HepG2 (cell line): ENCODE results near the gene IRX2. TPM values are rescaled to one million over a fixed set of nuclear protein-coding genes. Genes with fewer than 3 reads are reported as not detected.

Source experiments
- ATAC-seq: fragments of 200-7000 bp; cut with Tn5 transposase; 3 replicates; pipeline ENCODE4 v1.9.1; 2020; ENCODE audit warnings: mild to moderate bottlenecking, moderate library complexity
- BruUV-seq: library from RNA; stranded (reverse); fragments of 400-500 nt; replicated peaks from 2 replicates; lab custom pipeline; 2021; lab: Mats Ljungman, UMichigan
- CTCF ChIA-PET: fragments of 300-600 bp; formaldehyde crosslinking; extraction: SDS; loops from one replicate; lab custom pipeline; 2021; ENCODE audit warnings: low total read pairs, inconsistent platforms, low intra/inter-chr PET ratio; lab: Yijun Ruan, JAX
- POLR2A ChIA-PET: fragments of 350-600 bp; sonication (Branson Sonifier 250); formaldehyde crosslinking; loops from one replicate; lab custom pipeline; 2020; ENCODE audit warnings: antibody characterized with exemption, inconsistent platforms; lab: Yijun Ruan, JAX
- DNase-seq: peaks from one replicate; pipeline ENCODE4 v3.0.0-alpha.2; 2015; ENCODE audit warnings: low spot score
- FAIRE-seq: peaks from 3 replicates; lab custom pipeline; 2011; peaks lifted over from hg19 to GRCh38; lab: Jason Lieb, UNC
- H2AFZ ChIP-seq: one replicate; pipeline ENCODE4 v1.6.1; 2011; ENCODE audit warnings: low read length, inconsistent platforms
- H3K27ac ChIP-seq: fragments of 300-600 bp; 3 replicates; pipeline ENCODE4 v1.8.0; 2011; ENCODE audit warnings: mixed run types, mild to moderate bottlenecking, mixed read lengths, low read length, inconsistent platforms; ENCODE audit not compliant: insufficient read depth; ENCODE audit errors: extremely low read length
- H3K27me3 ChIP-seq, 2 experiments: fragments of 200-600 bp in 1 of 2; 2 replicates in 1 of 2; 3 replicates in 1 of 2; pipeline versions ENCODE4 v1.6.0 to v1.8.0; 2011; ENCODE audit warnings: low read length in 2 of 2, mild to moderate bottlenecking in 2 of 2, moderate library complexity in 2 of 2, inconsistent platforms in 1 of 2; ENCODE audit not compliant: insufficient read depth in 2 of 2, control insufficient read depth in 1 of 2
- H3K36me3 ChIP-seq, 2 experiments: fragments of 200-600 bp in 1 of 2; replicated peaks in 1 of 2; 2 replicates in 1 of 2; 3 replicates in 1 of 2; pipeline versions ENCODE4 v1.5.1 to v1.8.0; 2011; ENCODE audit warnings: low read length in 2 of 2, inconsistent platforms in 1 of 2; ENCODE audit not compliant: insufficient read depth in 2 of 2, control insufficient read depth in 1 of 2
- H3K4me1 ChIP-seq: 2 replicates; pipeline ENCODE4 v1.5.1; 2012; ENCODE audit warnings: low read length, inconsistent platforms; ENCODE audit not compliant: insufficient read depth
- H3K4me2 ChIP-seq: 2 replicates; pipeline ENCODE4 v1.6.0; 2011; ENCODE audit warnings: low read depth, low read length, inconsistent platforms
- H3K4me3 ChIP-seq, 3 experiments: fragments of 200-600 bp in 1 of 3; sonication (generic), shearing (Covaris generic) in 1 of 3; replicated peaks in 1 of 3; 2 replicates each; pipeline ENCODE4 v1.5.1; 2011 to 2016; ENCODE audit warnings: low read length in 3 of 3, inconsistent platforms in 2 of 3, low read depth in 2 of 3, mild to moderate bottlenecking in 2 of 3, control low read depth in 1 of 3, mixed read lengths in 1 of 3; ENCODE audit not compliant: insufficient read depth in 1 of 3
- H3K79me2 ChIP-seq: one replicate; pipeline ENCODE4 v1.6.1; 2011; ENCODE audit warnings: low read length, inconsistent platforms; ENCODE audit not compliant: insufficient read depth
- H3K9ac ChIP-seq: 2 replicates; pipeline ENCODE4 v1.6.0; 2011; ENCODE audit warnings: mild to moderate bottlenecking, low read depth, low read length, inconsistent platforms; ENCODE audit not compliant: insufficient read depth
- H3K9me3 ChIP-seq: 2 replicates; pipeline ENCODE4 v1.5.1; 2012; ENCODE audit warnings: mild to moderate bottlenecking, low read length
- H4K20me1 ChIP-seq: 2 replicates; pipeline ENCODE4 v1.6.0; 2011; ENCODE audit warnings: inconsistent platforms, mild to moderate bottlenecking, low read length, moderate library complexity; ENCODE audit not compliant: insufficient read depth
- CBFB ChIP-seq: sonication (generic); formaldehyde crosslinking; IDR thresholded peaks from 2 replicates; pipeline ENCODE4 v1.4.0; 2020; ENCODE audit warnings: missing genetic modification reagents
- HCFC1 ChIP-seq: fragments of 150-350 bp; IDR thresholded peaks from 2 replicates; pipeline ENCODE4 v1.6.1; 2014; ENCODE audit warnings: low read depth, low read length
- HMG20B ChIP-seq: conservative IDR thresholded peaks from 2 replicates; pipeline ENCODE4 v1.6.1; 2016; ENCODE audit warnings: missing genetic modification reagents, missing compliant biosample characterization
- IKZF1 ChIP-seq: fragments of 450-650 bp; IDR thresholded peaks from 2 replicates; pipeline ENCODE4 v1.7.1; 2016
- NR2F2 ChIP-seq: IDR thresholded peaks from 2 replicates; pipeline ENCODE4 v1.6.1; 2012; ENCODE audit warnings: low read depth, inconsistent platforms, borderline replicate concordance
- ZC3H4 ChIP-seq: sonication (generic); formaldehyde crosslinking; IDR thresholded peaks from 2 replicates; pipeline ENCODE4 v1.4.0; 2020; ENCODE audit warnings: missing genetic modification reagents, borderline replicate concordance
- ZFP1 ChIP-seq: IDR thresholded peaks from 2 replicates; pipeline ENCODE4 v1.6.1; 2016
- ZFX ChIP-seq: sonication (generic); formaldehyde crosslinking; IDR thresholded peaks from 2 replicates; pipeline ENCODE4 v1.4.0; 2020; ENCODE audit warnings: mild to moderate bottlenecking, low read depth, missing genetic modification reagents, moderate library complexity
- ZNF382 ChIP-seq: sonication (generic); formaldehyde crosslinking; IDR thresholded peaks from 2 replicates; pipeline ENCODE4 v1.5.0; 2020; ENCODE audit warnings: missing genetic modification reagents, mild to moderate bottlenecking, borderline replicate concordance
- ZNF644 ChIP-seq: IDR thresholded peaks from 2 replicates; pipeline ENCODE4 v1.6.1; 2016; ENCODE audit warnings: low read depth
- ZNF766 ChIP-seq: sonication (generic); formaldehyde crosslinking; IDR thresholded peaks from 2 replicates; pipeline ENCODE4 v1.5.0; 2020; ENCODE audit warnings: missing genetic modification reagents, borderline replicate concordance
- WGBS: methylation state at CpG from one replicate; pipeline ENCODE4 v1.1.6; 2017; ENCODE audit warnings: low lambda C conversion rate; 5-methylcytosine and 5-hydroxymethylcytosine counted together
- in situ Hi-C: cut with HindIII; loops from 2 replicates; pipeline ENCODE4 v1.10.0; 2017; ENCODE audit warnings: low pct_unique_long_range_greater_than_20kb; ENCODE audit not compliant: extremely low pct_ligation_motif_present
- intact Hi-C: fragments of 100-400 bp; cut with micrococcal nuclease; formaldehyde crosslinking; loops from one replicate; pipeline ENCODE4 v1.10.0; 2022; ENCODE audit not compliant: unreplicated experiment
- polyA plus RNA-seq, 8 experiments: library from polyadenylated mRNA; depleted of rRNA in 3 of 8; stranded (reverse) in 7 of 8; unstranded in 1 of 8; fragments of >200 nt; fragmentation: Illumina TruSeq in 4 of 8; extraction: Trizol in 4 of 8; gene quantifications; 2 replicates each; pipeline versions ENCODE4 v1.2.1 to v1.2.3, GENCODE V29; 2011 to 2016; ENCODE audit warnings: low read depth in 4 of 8, missing spikeins in 1 of 8, mixed read lengths in 1 of 8; ENCODE audit not compliant: insufficient read depth in 1 of 8
- total RNA-seq, 5 experiments: library from RNA; depleted of rRNA; stranded (reverse); fragments of >200 nt; fragmentation: Illumina TruSeq; extraction: Trizol; gene quantifications; 2 replicates each; pipeline ENCODE4 v1.2.3, GENCODE V29; 2016; ENCODE audit warnings: low read depth in 1 of 5
- TF ChIP-seq, protein P1 (sequence below): sonication (generic); formaldehyde crosslinking; IDR thresholded peaks from 2 replicates; pipeline ENCODE4 v1.5.1; 2020; ENCODE audit warnings: missing genetic modification reagents, mild to moderate bottlenecking, borderline replicate concordance
- TF ChIP-seq, protein P2 (sequence below): IDR thresholded peaks from 2 replicates; pipeline ENCODE4 v1.6.1; 2016; ENCODE audit warnings: missing compliant biosample characterization, missing genetic modification reagents, borderline replicate concordance
- TF ChIP-seq, protein P3 (sequence below): sonication (generic); formaldehyde crosslinking; IDR thresholded peaks from 2 replicates; pipeline ENCODE4 v1.8.0; 2022; ENCODE audit warnings: mild to moderate bottlenecking, missing genetic modification reagents; ENCODE audit not compliant: insufficient replicate concordance

IRX2 gene
- total and polyA plus RNA-seq, 2 of the 13 experiments (the other 11 are each of a cell fraction or from before 2014, with no cell fraction given): not detected

DNA sequence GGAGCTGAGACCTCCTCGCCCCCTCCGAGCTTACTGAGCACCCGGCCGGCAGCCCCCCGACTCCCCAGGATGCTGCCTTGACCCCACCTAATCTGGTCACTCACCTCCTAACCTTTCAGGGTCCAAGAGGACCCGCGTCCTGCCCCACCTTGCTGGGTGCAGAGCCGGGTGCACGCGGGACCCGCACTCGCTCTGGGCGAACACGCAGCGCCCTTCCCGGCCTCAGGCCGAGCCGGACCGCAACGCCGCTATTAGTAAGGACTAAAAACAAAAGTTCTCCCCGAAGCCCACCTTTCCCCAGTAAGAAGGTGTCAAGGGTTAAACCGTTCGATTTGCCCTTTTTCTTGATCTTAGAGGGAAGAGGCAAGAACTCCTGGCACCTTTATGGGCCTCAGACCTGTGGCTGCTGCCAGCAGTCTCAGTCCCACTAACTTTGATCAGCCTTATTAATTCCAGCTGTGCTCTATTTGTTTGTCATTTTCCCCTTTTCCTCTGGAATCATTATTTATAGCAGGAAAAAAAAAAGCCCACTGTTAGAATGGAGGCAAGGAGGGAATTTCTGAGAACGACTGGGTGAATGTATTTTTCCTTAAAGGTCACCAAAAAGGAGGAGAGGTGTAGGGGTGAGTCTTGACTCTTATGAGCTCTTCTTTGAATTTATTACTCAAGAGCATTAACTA is 10.5 kb downstream of the IRX2 start:
- no peaks in the 10 kb centered on the region for H3K4me1 ChIP-seq
- H3K4me3 ChIP-seq: no peak overlapping the region
- H4K20me1 ChIP-seq: no peaks in the 10 kb centered on the region
- H3K27me3 ChIP-seq: peaks cover 0 to 24% of the 10 kb centered on the region in 2 experiments; a peak in 3 of 5 replicates
- ChIA-PET CTCF (no interaction called here), POLR2A (no interaction called here)
- TF ChIP-seq IKZF1: no peak
- no peak for TF ChIP-seq NR2F2
- TF ChIP-seq HCFC1: no peak
- no peak for TF ChIP-seq HMG20B (CRISPR knock-in tag)
- TF ChIP-seq CBFB (CRISPR knock-in tag): no peak
- TF ChIP-seq, protein P1, sequence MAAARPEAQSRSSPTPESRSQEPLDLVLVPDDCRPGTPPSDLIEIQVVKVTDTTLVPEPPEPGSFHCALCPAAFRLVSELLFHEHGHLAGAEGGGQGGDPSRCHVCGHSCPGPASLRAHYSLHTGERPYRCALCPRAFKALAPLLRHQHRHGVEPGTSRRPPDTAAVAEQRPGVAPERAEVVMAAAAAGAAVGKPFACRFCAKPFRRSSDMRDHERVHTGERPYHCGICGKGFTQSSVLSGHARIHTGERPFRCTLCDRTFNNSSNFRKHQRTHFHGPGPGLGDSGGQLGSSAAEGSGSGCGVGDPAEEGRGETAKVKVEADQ (CRISPR knock-in tag): no peak
- no peak for TF ChIP-seq ZC3H4
- no peak for TF ChIP-seq ZFP1 (CRISPR knock-in tag)
- no peak for TF ChIP-seq ZNF766 (CRISPR knock-in tag)
- no peak for TF ChIP-seq ZNF382 (CRISPR knock-in tag)
- TF ChIP-seq ZFX (CRISPR knock-in tag): no peak
- no peak for TF ChIP-seq ZNF644 (CRISPR knock-in tag)
- TF ChIP-seq, protein P2, sequence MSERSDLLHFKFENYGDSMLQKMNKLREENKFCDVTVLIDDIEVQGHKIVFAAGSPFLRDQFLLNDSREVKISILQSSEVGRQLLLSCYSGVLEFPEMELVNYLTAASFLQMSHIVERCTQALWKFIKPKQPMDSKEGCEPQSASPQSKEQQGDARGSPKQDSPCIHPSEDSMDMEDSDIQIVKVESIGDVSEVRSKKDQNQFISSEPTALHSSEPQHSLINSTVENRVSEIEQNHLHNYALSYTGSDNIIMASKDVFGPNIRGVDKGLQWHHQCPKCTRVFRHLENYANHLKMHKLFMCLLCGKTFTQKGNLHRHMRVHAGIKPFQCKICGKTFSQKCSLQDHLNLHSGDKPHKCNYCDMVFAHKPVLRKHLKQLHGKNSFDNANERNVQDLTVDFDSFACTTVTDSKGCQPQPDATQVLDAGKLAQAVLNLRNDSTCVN: no peak
- TF ChIP-seq, protein P3, sequence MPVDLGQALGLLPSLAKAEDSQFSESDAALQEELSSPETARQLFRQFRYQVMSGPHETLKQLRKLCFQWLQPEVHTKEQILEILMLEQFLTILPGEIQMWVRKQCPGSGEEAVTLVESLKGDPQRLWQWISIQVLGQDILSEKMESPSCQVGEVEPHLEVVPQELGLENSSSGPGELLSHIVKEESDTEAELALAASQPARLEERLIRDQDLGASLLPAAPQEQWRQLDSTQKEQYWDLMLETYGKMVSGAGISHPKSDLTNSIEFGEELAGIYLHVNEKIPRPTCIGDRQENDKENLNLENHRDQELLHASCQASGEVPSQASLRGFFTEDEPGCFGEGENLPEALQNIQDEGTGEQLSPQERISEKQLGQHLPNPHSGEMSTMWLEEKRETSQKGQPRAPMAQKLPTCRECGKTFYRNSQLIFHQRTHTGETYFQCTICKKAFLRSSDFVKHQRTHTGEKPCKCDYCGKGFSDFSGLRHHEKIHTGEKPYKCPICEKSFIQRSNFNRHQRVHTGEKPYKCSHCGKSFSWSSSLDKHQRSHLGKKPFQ (CRISPR knock-in tag): no peak
- in situ Hi-C loops (loop anchor here (25.0 kb wide), 1 partner anchor 529 kb away; no protein-coding TSS in a partner anchor), intact Hi-C loops (no loop called here)
- BruUV-seq: no TSS peak
- H2AFZ ChIP-seq: no peak overlapping the region
- FAIRE-seq (no peak), DNase-seq (no peak), ATAC-seq (no peak)
- WGBS: 6% methylated on average over 8 of the region's 25 CpGs
- H3K4me2 ChIP-seq: no peak overlapping the region
- H3K27ac ChIP-seq: no peak overlapping the region
- no peaks in the 10 kb centered on the region for H3K9me3 ChIP-seq
- H3K79me2 ChIP-seq: no peaks in the 10 kb centered on the region
- no peak overlapping the region for H3K9ac ChIP-seq
- H3K36me3 ChIP-seq: no peaks in the 10 kb centered on the region
